Measurements from ENCODE around the gene CHRM3. TPM values are rescaled to one million over a fixed set of nuclear protein-coding genes. Genes with fewer than 3 reads are reported as not detected.

The CHRM3 gene
- total RNA-seq, 2 donors from 2014 or later: 2.5 to 4.2 TPM

GRCh38 chr1:239383714-239384113 lies 2.7 kb upstream of the CHRM3 start:
- Histone ChIP-seq H3K4me3 (no peak overlapping the region), H3K4me1 (ENCODE audit: control insufficient read depth in 1 of 2, low read depth in 2 of 2) (peaks cover 7 to 19% of the 10 kb centered on the region in 2 donors), H3K27me3 (replicated peaks; ENCODE audit: insufficient read depth) (no peaks in the 10 kb centered on the region), H3K9me3 (no peaks in the 10 kb centered on the region), H3K27ac (no peak overlapping the region), H3K36me3 (no peaks in the 10 kb centered on the region)
- DNase-seq (ENCODE audit: low spot score): no peak
- no peak for TF ChIP-seq CTCF (IDR thresholded peaks at IDR 0.05)
- no peak for ATAC-seq (ENCODE audit: insufficient number of reproducible peaks, low FRiP score, low read depth)

- H3K27ac ChIP-seq: no peak overlapping the region
Measured at GRCh38 chr1:239387304-239388158, 1.2 kb downstream of the CHRM3 start.

GRCh38 chr1:239388159-239388485 lies 1.8 kb downstream of the CHRM3 start:
- H3K27ac ChIP-seq: no peak overlapping the region
- H3K27me3 ChIP-seq (replicated peaks; ENCODE audit: insufficient read depth): no peaks in the 10 kb centered on the region
- ATAC-seq (ENCODE audit: insufficient number of reproducible peaks, low FRiP score, low read depth): no peak
- H3K36me3 ChIP-seq: no peaks in the 10 kb centered on the region
- H3K4me3 ChIP-seq: no peak overlapping the region
- no peak for DNase-seq (ENCODE audit: low spot score)
- no peaks in the 10 kb centered on the region for H3K9me3 ChIP-seq
- H3K4me1 ChIP-seq (ENCODE audit: control insufficient read depth in 1 of 2, low read depth in 2 of 2): peaks cover 7 to 19% of the 10 kb centered on the region in 2 donors
- TF ChIP-seq CTCF (IDR thresholded peaks at IDR 0.05): no peak

More at GRCh38 chr1:239387304-239388158, 1.2 kb downstream of the CHRM3 start:
- no peaks in the 10 kb centered on the region for H3K9me3 ChIP-seq
- H3K36me3 ChIP-seq: no peaks in the 10 kb centered on the region
- no peaks in the 10 kb centered on the region for H3K27me3 ChIP-seq (replicated peaks; ENCODE audit: insufficient read depth)
- TF ChIP-seq CTCF (IDR thresholded peaks at IDR 0.05): no peak
- H3K4me1 ChIP-seq (ENCODE audit: control insufficient read depth in 1 of 2, low read depth in 2 of 2): peaks cover 7 to 19% of the 10 kb centered on the region in 2 donors
- ATAC-seq (ENCODE audit: insufficient number of reproducible peaks, low FRiP score, low read depth): no peak
- H3K4me3 ChIP-seq: peak overlapping the region; percentile 68
- DNase-seq (ENCODE audit: low spot score): no peak

- no peak overlapping the region for H3K4me3 ChIP-seq
- H3K36me3 ChIP-seq: no peaks in the 10 kb centered on the region
- TF ChIP-seq CTCF (IDR thresholded peaks at IDR 0.05): no peak
- no peaks in the 10 kb centered on the region for H3K9me3 ChIP-seq
- no peak for DNase-seq (ENCODE audit: low spot score)
- H3K27ac ChIP-seq: no peak overlapping the region
- no peak for ATAC-seq (ENCODE audit: insufficient number of reproducible peaks, low FRiP score, low read depth)
- no peaks in the 10 kb centered on the region for H3K27me3 ChIP-seq (replicated peaks; ENCODE audit: insufficient read depth)
- H3K4me1 ChIP-seq (ENCODE audit: control insufficient read depth in 1 of 2, low read depth in 2 of 2): peaks cover 7 to 19% of the 10 kb centered on the region in 2 donors
Measured at GRCh38 chr1:239388578-239388977, 2.2 kb downstream of the CHRM3 start.

- no peak for ATAC-seq (ENCODE audit: insufficient number of reproducible peaks, low FRiP score, low read depth)
- TF ChIP-seq CTCF (IDR thresholded peaks at IDR 0.05): no peak
Measured at GRCh38 chr1:239389703-239390102, 3.3 kb downstream of the CHRM3 start.

More at GRCh38 chr1:239389703-239390102, 3.3 kb downstream of the CHRM3 start:
- H3K9me3 ChIP-seq: no peaks in the 10 kb centered on the region
- no peaks in the 10 kb centered on the region for H3K27me3 ChIP-seq (replicated peaks; ENCODE audit: insufficient read depth)
- no peak for DNase-seq (ENCODE audit: low spot score)
- H3K4me1 ChIP-seq (ENCODE audit: control insufficient read depth in 1 of 2, low read depth in 2 of 2): peaks cover 7 to 19% of the 10 kb centered on the region in 2 donors
- no peaks in the 10 kb centered on the region for H3K36me3 ChIP-seq
- no peak overlapping the region for H3K27ac ChIP-seq
- H3K4me3 ChIP-seq: no peak overlapping the region
